HFFc6 (cell line): Measurements from ENCODE around the gene NRSN1. TPM values are rescaled to one million over a fixed set of nuclear protein-coding genes. Genes with fewer than 3 reads are reported as not detected.

ENCODE experiments used
- DNase-seq: peaks from one replicate; pipeline ENCODE4 v3.0.0-alpha.2; 2018
- H3K27ac Mint-ChIP-seq: 2 replicates; pipeline ENCODE4 v1.8.0; 2020; ENCODE audit warnings: mild to moderate bottlenecking, mixed read lengths
- H3K27me3 Mint-ChIP-seq: 2 replicates; pipeline ENCODE4 v1.8.0; 2021; ENCODE audit warnings: mild to moderate bottlenecking, moderate library complexity, mixed read lengths; ENCODE audit not compliant: insufficient read depth
- H3K36me3 Mint-ChIP-seq: 2 replicates; pipeline ENCODE4 v1.8.0; 2021; ENCODE audit warnings: low read depth, mixed read lengths
- H3K4me1 Mint-ChIP-seq: 2 replicates; pipeline ENCODE4 v1.8.0; 2020; ENCODE audit warnings: low read depth, mixed read lengths
- H3K4me3 Mint-ChIP-seq: 2 replicates; pipeline ENCODE4 v1.8.0; 2020; ENCODE audit warnings: mild to moderate bottlenecking, moderate library complexity, mixed read lengths
- H3K9me3 Mint-ChIP-seq: 2 replicates; pipeline ENCODE4 v1.8.0; 2020; ENCODE audit warnings: mild to moderate bottlenecking, mixed read lengths
- total RNA-seq, 6 experiments: library from RNA; stranded (reverse); fragmentation: NEBNext Ultra II Directional; extraction: Animal tissue kit (Norgen Biotek cat#: 25700); gene quantifications; 2 replicates in 1 of 6; 3 replicates in 5 of 6; pipeline ENCODE4 v1.2.3, GENCODE V29; 2021
- TF ChIP-seq, protein P1 (sequence below): fragments of 200-600 bp; sonication (generic); IDR thresholded peaks from 2 replicates; pipeline ENCODE4 v1.5.0; 2021; ENCODE audit warnings: antibody characterized with exemption, mild to moderate bottlenecking

The NRSN1 gene
- total RNA-seq, 6 experiments from 2014 or later = not detected

DNA sequence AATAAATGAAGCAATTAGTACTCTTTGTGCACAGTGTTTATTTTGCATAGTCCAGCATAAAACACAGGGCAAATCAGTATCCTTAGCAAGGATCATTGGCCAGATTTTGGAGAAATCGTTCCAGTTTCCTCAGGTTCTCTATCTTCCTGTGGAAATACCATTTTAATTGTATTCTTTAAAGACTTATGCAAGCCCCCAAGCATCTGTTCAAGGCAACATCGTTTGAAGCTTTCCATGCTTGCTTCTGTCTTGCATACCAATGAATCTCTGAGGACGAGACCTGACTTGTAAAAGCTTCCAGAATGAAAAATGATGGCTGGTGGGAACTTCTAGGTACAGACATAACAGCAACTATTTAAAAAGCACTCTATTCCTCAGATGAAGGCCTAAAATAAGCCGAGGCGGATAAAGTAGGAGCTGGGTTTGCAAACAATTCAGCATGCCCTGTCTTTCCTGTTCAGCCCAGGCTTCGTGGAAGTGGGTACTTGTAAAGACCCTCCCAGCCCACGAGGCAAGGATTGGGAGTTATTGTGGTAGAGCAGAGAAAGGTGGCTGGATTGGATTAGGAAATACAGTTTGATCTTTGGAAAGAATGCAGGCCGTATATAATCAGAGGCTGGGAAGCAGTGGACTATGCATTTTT, 21.6 kb downstream of the NRSN1 start:
- Mint-ChIP-seq H3K4me1 (no peaks in the 10 kb centered on the region), H3K9me3 (peaks cover 54% of the 10 kb centered on the region), H3K4me3 (no peak overlapping the region), H3K27me3 (no peaks in the 10 kb centered on the region), H3K27ac (no peak overlapping the region), H3K36me3 (no peaks in the 10 kb centered on the region)
- TF ChIP-seq, protein P1, sequence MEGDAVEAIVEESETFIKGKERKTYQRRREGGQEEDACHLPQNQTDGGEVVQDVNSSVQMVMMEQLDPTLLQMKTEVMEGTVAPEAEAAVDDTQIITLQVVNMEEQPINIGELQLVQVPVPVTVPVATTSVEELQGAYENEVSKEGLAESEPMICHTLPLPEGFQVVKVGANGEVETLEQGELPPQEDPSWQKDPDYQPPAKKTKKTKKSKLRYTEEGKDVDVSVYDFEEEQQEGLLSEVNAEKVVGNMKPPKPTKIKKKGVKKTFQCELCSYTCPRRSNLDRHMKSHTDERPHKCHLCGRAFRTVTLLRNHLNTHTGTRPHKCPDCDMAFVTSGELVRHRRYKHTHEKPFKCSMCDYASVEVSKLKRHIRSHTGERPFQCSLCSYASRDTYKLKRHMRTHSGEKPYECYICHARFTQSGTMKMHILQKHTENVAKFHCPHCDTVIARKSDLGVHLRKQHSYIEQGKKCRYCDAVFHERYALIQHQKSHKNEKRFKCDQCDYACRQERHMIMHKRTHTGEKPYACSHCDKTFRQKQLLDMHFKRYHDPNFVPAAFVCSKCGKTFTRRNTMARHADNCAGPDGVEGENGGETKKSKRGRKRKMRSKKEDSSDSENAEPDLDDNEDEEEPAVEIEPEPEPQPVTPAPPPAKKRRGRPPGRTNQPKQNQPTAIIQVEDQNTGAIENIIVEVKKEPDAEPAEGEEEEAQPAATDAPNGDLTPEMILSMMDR = no peak
- DNase-seq = no peak

DNA sequence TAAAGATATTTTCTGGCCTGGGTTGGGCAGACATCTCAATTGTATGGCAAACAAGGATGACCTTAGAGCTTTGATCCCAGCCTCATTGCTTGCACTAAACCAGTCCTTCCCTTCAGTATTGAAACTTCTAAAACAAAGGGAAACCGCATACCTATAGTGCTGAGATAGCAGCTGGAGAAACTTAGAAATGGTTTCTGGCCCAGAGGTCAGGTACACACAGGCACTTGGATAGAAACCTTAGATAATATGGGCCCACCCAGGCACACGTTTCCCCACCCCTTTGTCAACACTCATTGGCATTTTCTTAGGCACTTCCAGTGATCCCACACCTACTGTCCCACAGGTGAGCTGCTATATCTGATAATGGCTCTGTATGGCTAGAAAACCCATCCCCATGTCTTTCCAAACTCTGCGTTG, 22.1 kb downstream of the NRSN1 start:
- H3K9me3 Mint-ChIP-seq = peaks cover 57% of the 10 kb centered on the region
- H3K36me3 Mint-ChIP-seq = no peaks in the 10 kb centered on the region
- H3K4me3 Mint-ChIP-seq = no peak overlapping the region
- TF ChIP-seq, protein P1 = no peak
- no peak for DNase-seq
- no peaks in the 10 kb centered on the region for H3K4me1 Mint-ChIP-seq
- H3K27ac Mint-ChIP-seq = no peak overlapping the region
- no peaks in the 10 kb centered on the region for H3K27me3 Mint-ChIP-seq

DNA sequence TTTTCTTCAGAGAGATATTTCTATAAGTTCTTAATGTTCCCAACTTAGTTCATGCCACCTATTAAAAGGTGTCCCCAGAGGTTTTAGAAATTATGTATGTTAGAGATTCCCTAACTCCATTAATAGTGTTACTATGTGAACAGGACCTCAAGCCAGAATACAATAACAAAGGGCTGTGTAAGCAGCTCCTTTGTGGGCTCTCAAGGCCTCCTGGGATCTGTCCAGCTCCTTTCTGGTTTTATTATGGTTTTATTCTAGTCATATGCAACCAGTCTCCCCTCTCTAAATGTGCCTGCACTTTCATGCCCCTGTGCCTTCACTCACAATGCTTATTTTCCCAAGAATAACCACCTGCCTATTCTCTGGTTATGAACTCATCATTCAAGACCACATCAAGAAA, 22.7 kb downstream of the NRSN1 start:
- no peaks in the 10 kb centered on the region for H3K36me3 Mint-ChIP-seq
- H3K4me3 Mint-ChIP-seq = no peak overlapping the region
- DNase-seq = no peak
- no peaks in the 10 kb centered on the region for H3K27me3 Mint-ChIP-seq
- H3K4me1 Mint-ChIP-seq = no peaks in the 10 kb centered on the region
- H3K9me3 Mint-ChIP-seq = peaks cover 61% of the 10 kb centered on the region
- no peak overlapping the region for H3K27ac Mint-ChIP-seq
- TF ChIP-seq, protein P1 = no peak

DNA sequence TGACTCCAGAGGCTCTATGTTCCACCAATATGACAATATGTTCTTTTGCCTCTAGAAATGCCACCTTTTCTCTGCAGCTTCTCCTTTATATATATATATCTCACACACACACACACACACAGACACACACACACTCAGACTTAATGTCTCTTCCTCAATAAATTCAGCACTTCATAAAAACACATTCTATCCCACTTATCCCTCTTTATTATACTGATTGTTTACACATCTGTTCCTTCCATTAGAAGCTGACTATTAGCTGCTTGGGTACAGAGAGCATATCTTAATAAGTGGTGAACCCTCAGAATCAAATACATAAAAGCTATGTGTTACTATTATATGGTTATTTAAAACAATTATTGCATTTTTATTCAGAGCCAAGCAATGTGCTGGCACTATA, 23.3 kb downstream of the NRSN1 start:
- H3K36me3 Mint-ChIP-seq = no peaks in the 10 kb centered on the region
- H3K4me1 Mint-ChIP-seq = no peaks in the 10 kb centered on the region
- TF ChIP-seq, protein P1 = no peak
- no peak overlapping the region for H3K4me3 Mint-ChIP-seq
- no peak for DNase-seq
- no peaks in the 10 kb centered on the region for H3K27me3 Mint-ChIP-seq
- peaks cover 61% of the 10 kb centered on the region for H3K9me3 Mint-ChIP-seq
- H3K27ac Mint-ChIP-seq = no peak overlapping the region

DNA sequence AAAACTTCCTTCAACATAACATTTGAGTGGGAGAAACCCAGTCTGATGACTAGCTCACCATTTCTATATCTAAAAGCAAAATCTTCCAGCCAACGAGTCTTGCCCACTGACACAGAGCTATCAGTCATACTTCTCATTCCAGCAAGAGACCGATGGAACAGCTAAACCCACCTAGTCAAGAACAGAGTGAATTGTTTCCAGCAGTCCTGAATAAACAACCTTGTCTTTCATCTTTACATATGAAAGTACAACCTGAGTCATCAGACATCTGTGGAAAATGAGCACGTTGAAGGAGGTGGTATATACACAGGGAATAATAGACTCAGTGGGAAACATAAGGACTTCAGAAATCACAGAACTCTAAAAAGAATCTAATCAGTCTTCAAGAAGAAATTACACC, 23.8 kb downstream of the NRSN1 start:
- Mint-ChIP-seq H3K9me3 (peaks cover 61% of the 10 kb centered on the region), H3K4me1 (no peaks in the 10 kb centered on the region), H3K36me3 (no peaks in the 10 kb centered on the region), H3K27me3 (no peaks in the 10 kb centered on the region), H3K27ac (no peak overlapping the region), H3K4me3 (no peak overlapping the region)
- no peak for DNase-seq
- TF ChIP-seq, protein P1 = no peak
